Activated T-cell treated with anti-CD3 and anti-CD28 coated beads, Interleukin-2, amount 50 U/mL, for 72 hours (primary cell): ENCODE results near the gene CD300LD. TPM values are rescaled to one million over a fixed set of nuclear protein-coding genes. Genes with fewer than 3 reads are reported as not detected.
"Not testable (repeated sequence)": the region's sequence is repeated elsewhere in the genome, so short reads cannot be mapped to it uniquely, and the experiment has no call there.

Experiments
- ATAC-seq, 2 donors: fragments of 150-1000 bp; cut with Tn5 transposase; replicated peaks in 1 of 2; 2 replicates each; pipeline ENCODE4 v1.10.0; 2021; ENCODE audit warnings: moderate library complexity in 2 of 2, mild to moderate bottlenecking in 1 of 2
- DNase-seq, 2 donors: peaks; one replicate each; pipeline ENCODE4 v3.0.0; 2021 to 2022; ENCODE audit warnings: mixed read lengths in 1 of 2
- H3K27ac Mint-ChIP-seq: one replicate; pipeline ENCODE4 v1.8.0; 2022; ENCODE audit warnings: mild to moderate bottlenecking, moderate library complexity, mixed read lengths
- H3K27me3 Mint-ChIP-seq: one replicate; pipeline ENCODE4 v1.8.0; 2022; ENCODE audit warnings: low read depth, mixed read lengths
- H3K36me3 Mint-ChIP-seq, 2 donors: one replicate each; pipeline ENCODE4 v1.8.0; 2022; ENCODE audit warnings: mixed read lengths in 2 of 2, mild to moderate bottlenecking in 1 of 2; ENCODE audit not compliant: insufficient read depth in 2 of 2
- H3K4me1 Mint-ChIP-seq: one replicate; pipeline ENCODE4 v1.8.0; 2022; ENCODE audit warnings: low read depth, mixed read lengths
- H3K4me3 Mint-ChIP-seq, 2 donors: one replicate each; pipeline ENCODE4 v1.8.0; 2022; ENCODE audit warnings: mild to moderate bottlenecking in 2 of 2, mixed read lengths in 2 of 2, moderate library complexity in 2 of 2
- H3K9me3 Mint-ChIP-seq, 2 donors: one replicate each; pipeline ENCODE4 v1.8.0; 2022; ENCODE audit warnings: mixed read lengths in 2 of 2
- total RNA-seq, 2 donors: library from RNA; stranded (reverse); gene quantifications; one replicate each; pipeline ENCODE4 v1.2.3, GENCODE V29; 2022

CD300LD gene
- total RNA-seq, 2 donors from 2014 or later = 0.19 to 0.31 TPM

- H3K36me3 Mint-ChIP-seq = no peaks in the 10 kb centered on the region
- DNase-seq = no peak
- H3K4me3 Mint-ChIP-seq = no peak overlapping the region
- H3K27ac Mint-ChIP-seq = no peak overlapping the region
- H3K9me3 Mint-ChIP-seq = peaks cover 0 to 3% of the 10 kb centered on the region in 2 donors
- no peak for ATAC-seq
- H3K4me1 Mint-ChIP-seq = peaks cover 4% of the 10 kb centered on the region
- peaks cover 13% of the 10 kb centered on the region for H3K27me3 Mint-ChIP-seq
Observed at GRCh38 chr17:74578979-74579378, 13.1 kb downstream of the CD300LD start.

- Mint-ChIP-seq H3K9me3 (peaks cover 0 to 3% of the 10 kb centered on the region in 2 donors), H3K4me3 (no peak overlapping the region), H3K4me1 (peaks cover 14% of the 10 kb centered on the region), H3K36me3 (no peaks in the 10 kb centered on the region), H3K27ac (no peak overlapping the region), H3K27me3 (peaks cover 13% of the 10 kb centered on the region)
- DNase-seq (no peak), ATAC-seq (no peak)
Observed at GRCh38 chr17:74574489-74575142, 17.5 kb downstream of the CD300LD start.

GRCh38 chr17:74573635-74574034 is 18.4 kb downstream of the CD300LD start:
- H3K36me3 Mint-ChIP-seq, H3K9me3 Mint-ChIP-seq, DNase-seq, H3K27ac Mint-ChIP-seq, H3K4me3 Mint-ChIP-seq, ATAC-seq: not testable (repeated sequence)
- H3K27me3 Mint-ChIP-seq = peaks cover 18% of the 10 kb centered on the region
- H3K4me1 Mint-ChIP-seq = peaks cover 21% of the 10 kb centered on the region

- H3K36me3 Mint-ChIP-seq = peaks cover 0 to 2% of the 10 kb centered on the region in 2 donors
- H3K4me3 Mint-ChIP-seq = no peak overlapping the region
- no peak overlapping the region for H3K27ac Mint-ChIP-seq
- no peak for ATAC-seq
- peaks cover 23% of the 10 kb centered on the region for H3K27me3 Mint-ChIP-seq
- H3K9me3 Mint-ChIP-seq = peaks cover 3 to 7% of the 10 kb centered on the region in 2 donors
- peaks cover 25% of the 10 kb centered on the region for H3K4me1 Mint-ChIP-seq
- DNase-seq = no peak
Observed at GRCh38 chr17:74573169-74573568, 18.9 kb downstream of the CD300LD start.

- ATAC-seq = peak in 1 of 2 donors; percentile 27
- Mint-ChIP-seq H3K27ac (no peak overlapping the region), H3K9me3 (peaks cover 3 to 7% of the 10 kb centered on the region in 2 donors), H3K4me1 (peaks cover 27% of the 10 kb centered on the region), H3K27me3 (peaks cover 25% of the 10 kb centered on the region), H3K36me3 (peaks cover 0 to 2% of the 10 kb centered on the region in 2 donors), H3K4me3 (no peak overlapping the region)
- DNase-seq = no peak
Observed at GRCh38 chr17:74571621-74572270, 20.3 kb downstream of the CD300LD start.

GRCh38 chr17:74569020-74570003 is 22.8 kb downstream of the CD300LD start:
- peaks cover 0 to 2% of the 10 kb centered on the region in 2 donors for H3K36me3 Mint-ChIP-seq
- DNase-seq = peak; percentile 43 to 44
- H3K4me1 Mint-ChIP-seq = peaks cover 27% of the 10 kb centered on the region
- peaks cover 14% of the 10 kb centered on the region for H3K27me3 Mint-ChIP-seq
- peak; percentile 75 to 78 for ATAC-seq
- H3K9me3 Mint-ChIP-seq = peaks cover 0 to 7% of the 10 kb centered on the region in 2 donors
- no peak overlapping the region for H3K27ac Mint-ChIP-seq
- peak overlapping the region in 1 of 2 donors; percentile 2 for H3K4me3 Mint-ChIP-seq

GRCh38 chr17:74568106-74568873 is 23.8 kb downstream of the CD300LD start:
- ATAC-seq = no peak
- no peak overlapping the region for H3K27ac Mint-ChIP-seq
- peaks cover 0 to 7% of the 10 kb centered on the region in 2 donors for H3K9me3 Mint-ChIP-seq
- no peak for DNase-seq
- peaks cover 0 to 2% of the 10 kb centered on the region in 2 donors for H3K36me3 Mint-ChIP-seq
- peaks cover 18% of the 10 kb centered on the region for H3K27me3 Mint-ChIP-seq
- H3K4me1 Mint-ChIP-seq = peaks cover 27% of the 10 kb centered on the region
- H3K4me3 Mint-ChIP-seq = no peak overlapping the region

GRCh38 chr17:74567397-74567796 is 24.7 kb downstream of the CD300LD start, which contains the start of gene CD300H:
CD300H (minus strand) TSS chr17:74567509.
- Mint-ChIP-seq H3K4me3 (no peak within 1 kb of the TSS), H3K27me3 (peaks cover 20% of the 10 kb centered on the region), H3K36me3 (peaks cover 0 to 2% of the 10 kb centered on the region in 2 donors), H3K4me1 (peaks cover 27% of the 10 kb centered on the region), H3K9me3 (peaks cover 0 to 7% of the 10 kb centered on the region in 2 donors), H3K27ac (no peak within 1 kb of the TSS)
- no peak for DNase-seq
- ATAC-seq = no peak

- DNase-seq (peak; percentile 22 to 34), ATAC-seq (no peak)
- H3K27me3 Mint-ChIP-seq = peaks cover 20% of the 10 kb centered on the region
- peaks cover 0 to 2% of the 10 kb centered on the region in 2 donors for H3K36me3 Mint-ChIP-seq
- no peak overlapping the region for H3K27ac Mint-ChIP-seq
- peaks cover 19% of the 10 kb centered on the region for H3K4me1 Mint-ChIP-seq
- peaks cover 0 to 7% of the 10 kb centered on the region in 2 donors for H3K9me3 Mint-ChIP-seq
- no peak overlapping the region for H3K4me3 Mint-ChIP-seq
Observed at GRCh38 chr17:74566132-74566753, 25.8 kb downstream of the CD300LD start.

GRCh38 chr17:74565126-74565525 is 27.0 kb downstream of the CD300LD start:
- no peak for DNase-seq
- no peak overlapping the region for H3K4me3 Mint-ChIP-seq
- H3K36me3 Mint-ChIP-seq = peaks cover 0 to 2% of the 10 kb centered on the region in 2 donors
- H3K27ac Mint-ChIP-seq = no peak overlapping the region
- H3K4me1 Mint-ChIP-seq = peaks cover 19% of the 10 kb centered on the region
- ATAC-seq = no peak
- peaks cover 0 to 7% of the 10 kb centered on the region in 2 donors for H3K9me3 Mint-ChIP-seq
- peaks cover 20% of the 10 kb centered on the region for H3K27me3 Mint-ChIP-seq

- Mint-ChIP-seq H3K4me3 (no peak overlapping the region), H3K36me3 (peaks cover 0 to 1% of the 10 kb centered on the region in 2 donors), H3K4me1 (peaks cover 13% of the 10 kb centered on the region), H3K27ac (no peak overlapping the region), H3K9me3 (peaks cover 0 to 2% of the 10 kb centered on the region in 2 donors), H3K27me3 (peaks cover 11% of the 10 kb centered on the region)
- ATAC-seq (no peak), DNase-seq (no peak)
Observed at GRCh38 chr17:74563358-74563757, 28.7 kb downstream of the CD300LD start.

GRCh38 chr17:74561586-74561985 is 30.5 kb downstream of the CD300LD start:
- Mint-ChIP-seq H3K4me3 (no peak overlapping the region), H3K4me1 (peaks cover 9% of the 10 kb centered on the region), H3K9me3 (no peaks in the 10 kb centered on the region), H3K27me3 (peaks cover 7% of the 10 kb centered on the region), H3K27ac (no peak overlapping the region), H3K36me3 (no peaks in the 10 kb centered on the region)
- DNase-seq = no peak
- ATAC-seq = no peak
